ENCODE data around the gene NEUROD2. TPM values are rescaled to one million over a fixed set of nuclear protein-coding genes. Genes with fewer than 3 reads are reported as not detected.
"Not testable (repeated sequence)": the region's sequence is repeated elsewhere in the genome, so short reads cannot be mapped to it uniquely, and the experiment has no call there.

NEUROD2 gene
- total RNA-seq, 6 experiments from 2014 or later = not detected

DNA sequence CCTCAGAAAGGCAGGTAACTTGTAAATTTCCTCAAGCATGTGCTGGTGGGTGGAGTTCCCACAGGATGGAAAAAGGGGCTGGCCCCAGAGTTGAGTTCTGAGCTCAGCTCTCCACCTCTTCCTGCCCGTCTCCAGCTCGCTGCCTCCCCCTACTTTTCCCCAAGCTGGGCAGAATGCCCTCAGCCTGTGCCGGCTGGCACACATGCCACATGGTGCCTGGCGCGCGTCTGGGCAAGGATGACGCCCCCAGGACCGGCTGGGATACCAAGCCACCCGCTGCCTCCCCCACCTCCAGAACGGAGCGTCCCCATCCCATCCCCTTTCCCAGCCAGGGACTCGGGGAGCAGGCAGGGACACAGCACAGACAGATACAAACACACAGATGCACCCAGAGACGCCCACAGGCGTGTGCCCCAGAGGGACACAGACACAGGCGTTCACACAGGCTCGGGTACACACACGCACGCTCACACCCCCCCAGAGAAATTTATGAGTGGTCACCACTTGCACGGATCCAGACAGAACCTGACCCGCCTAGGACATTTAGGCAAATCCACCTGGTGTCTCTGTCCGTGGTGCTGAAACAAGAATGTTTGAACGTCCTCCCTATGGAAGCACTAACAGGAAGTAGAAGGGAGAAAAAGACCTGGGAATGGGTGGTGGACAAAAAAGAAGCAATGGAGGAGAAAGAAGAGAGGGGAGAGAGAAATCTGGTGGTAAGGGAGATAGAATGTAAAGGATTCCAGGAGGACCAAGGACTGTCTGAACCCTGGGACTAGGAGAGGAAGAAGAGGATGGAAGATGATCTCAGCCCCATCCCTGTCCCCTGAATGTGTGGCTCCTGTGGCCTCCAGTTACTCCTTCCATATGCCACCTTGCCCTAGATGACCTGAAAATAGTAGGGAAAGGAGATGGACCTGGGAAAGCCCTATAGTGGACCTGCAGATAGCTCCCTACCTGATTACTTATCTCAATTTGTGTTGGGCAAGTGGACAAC lies 15.5 kb downstream of the NEUROD2 start:
- no peaks in the 10 kb centered on the region for H3K4me1 ChIP-seq
- H3K9me3 ChIP-seq = no peaks in the 10 kb centered on the region
- H3K27ac ChIP-seq = no peak overlapping the region
- ATAC-seq = peak; percentile 36 to 72 (median 60)
- WGBS (ENCODE audit: insufficient coverage, low coverage, low lambda C conversion rate, missing lambda C conversion rate) = 12% methylated on average over 22 of the region's 22 CpGs
- DNase-seq = no peak
- H3K4me3 ChIP-seq = no peak overlapping the region
- intact Hi-C loops (cut with DNase I) = no loop called here
- H3K27me3 ChIP-seq = no peaks in the 10 kb centered on the region
- no peaks in the 10 kb centered on the region for H3K36me3 ChIP-seq
- no peak for TF ChIP-seq POLR2A (IDR thresholded peaks at IDR 0.05)
- TF ChIP-seq CTCF (IDR thresholded peaks at IDR 0.05) = no peak

GRCh38 chr17:39590180-39590579 lies 17.5 kb downstream of the NEUROD2 start:
- H3K4me3 ChIP-seq; ATAC-seq; H3K9me3 ChIP-seq; DNase-seq; H3K27me3 ChIP-seq; intact Hi-C loops (cut with DNase I); H3K27ac ChIP-seq; H3K4me1 ChIP-seq; H3K36me3 ChIP-seq: not testable (repeated sequence)
- 56% methylated on average over 1 of the region's 2 CpGs for WGBS (ENCODE audit: insufficient coverage, low coverage, low lambda C conversion rate, missing lambda C conversion rate)

GRCh38 chr17:39582658-39583057 lies 25.1 kb downstream of the NEUROD2 start:
- WGBS (ENCODE audit: insufficient coverage, low coverage, low lambda C conversion rate, missing lambda C conversion rate) = 27% methylated on average over 2 of the region's 2 CpGs
- H3K4me1 ChIP-seq = peaks cover 0 to 12% (median 2%) of the 10 kb centered on the region in 4 donors

GRCh38 chr17:39581759-39582085 lies 26.0 kb downstream of the NEUROD2 start:
- DNase-seq (no peak), ATAC-seq (no peak)
- Histone ChIP-seq H3K4me3 (no peak overlapping the region), H3K4me1 (peaks cover 0 to 12% (median 2%) of the 10 kb centered on the region in 4 donors), H3K36me3 (no peaks in the 10 kb centered on the region), H3K27ac (no peak overlapping the region), H3K27me3 (no peaks in the 10 kb centered on the region), H3K9me3 (no peaks in the 10 kb centered on the region)
- intact Hi-C loops (cut with DNase I) = no loop called here
- 88% methylated on average over 2 of the region's 4 CpGs for WGBS (ENCODE audit: insufficient coverage, low coverage, low lambda C conversion rate, missing lambda C conversion rate)
- no peak for TF ChIP-seq POLR2A (IDR thresholded peaks at IDR 0.05)
- TF ChIP-seq CTCF (IDR thresholded peaks at IDR 0.05) = no peak

More at GRCh38 chr17:39582658-39583057, 25.1 kb downstream of the NEUROD2 start:
- intact Hi-C loops (cut with DNase I) = no loop called here
- Histone ChIP-seq H3K9me3 (no peaks in the 10 kb centered on the region), H3K36me3 (no peaks in the 10 kb centered on the region), H3K4me3 (no peak overlapping the region), H3K27ac (no peak overlapping the region), H3K27me3 (no peaks in the 10 kb centered on the region)
- TF ChIP-seq CTCF (IDR thresholded peaks at IDR 0.05) (no peak), POLR2A (IDR thresholded peaks at IDR 0.05) (no peak)
- ATAC-seq = no peak
- no peak for DNase-seq

GRCh38 chr17:39581071-39581758 lies 26.5 kb downstream of the NEUROD2 start:
- H3K4me3 ChIP-seq = no peak overlapping the region
- DNase-seq (no peak), ATAC-seq (no peak)
- H3K9me3 ChIP-seq = no peaks in the 10 kb centered on the region
- H3K27ac ChIP-seq = no peak overlapping the region
- peaks cover 0 to 12% (median 2%) of the 10 kb centered on the region in 4 donors for H3K4me1 ChIP-seq
- no peaks in the 10 kb centered on the region for H3K27me3 ChIP-seq
- intact Hi-C loops (cut with DNase I) = no loop called here
- no peaks in the 10 kb centered on the region for H3K36me3 ChIP-seq
- 87% methylated on average over 9 of the region's 20 CpGs for WGBS (ENCODE audit: insufficient coverage, low coverage, low lambda C conversion rate, missing lambda C conversion rate)
- TF ChIP-seq CTCF (IDR thresholded peaks at IDR 0.05) = no peak
- no peak for TF ChIP-seq POLR2A (IDR thresholded peaks at IDR 0.05)
